ENCODE results near the gene ORAI2. TPM values are rescaled to one million over a fixed set of nuclear protein-coding genes. Genes with fewer than 3 reads are reported as not detected.
"Not testable (repeated sequence)": the region's sequence is repeated elsewhere in the genome, so short reads cannot be mapped to it uniquely, and the experiment has no call there.

The ORAI2 gene
- total and polyA plus RNA-seq, 2 of the 13 experiments (the other 11 are each of a cell fraction or from before 2014, with no cell fraction given) = 3.0 to 6.0 TPM

GRCh38 chr7:102404862-102405188 is 28.6 kb upstream of the ORAI2 start:
- BruUV-seq (replicated peaks); H3K9ac ChIP-seq (ENCODE audit: insufficient read depth, low read depth, low read length); H4K20me1 ChIP-seq (ENCODE audit: insufficient read depth, low read length); H3K27ac ChIP-seq (ENCODE audit: extremely low read length, insufficient read depth, low read length); H3K27me3 ChIP-seq (ENCODE audit: control insufficient read depth in 1 of 2, insufficient read depth in 2 of 2, low read length in 2 of 2); in situ Hi-C loops (cut with HindIII; ENCODE audit: extremely low pct_ligation_motif_present, low pct_unique_long_range_greater_than_20kb); ATAC-seq; H3K4me3 ChIP-seq (replicated peaks in 1 of 3; ENCODE audit: insufficient read depth in 1 of 3, low read depth in 2 of 3, low read length in 3 of 3); H3K79me2 ChIP-seq (ENCODE audit: insufficient read depth, low read length); H3K9me3 ChIP-seq (ENCODE audit: low read length); DNase-seq (ENCODE audit: low spot score); H3K4me2 ChIP-seq (ENCODE audit: low read depth, low read length); POLR2A ChIA-PET; FAIRE-seq; H2AFZ ChIP-seq (ENCODE audit: low read length): not testable (repeated sequence)
- Histone ChIP-seq H3K4me1 (ENCODE audit: insufficient read depth, low read length) (peaks cover 14% of the 10 kb centered on the region; the same call in 1 of the 2 replicates), H3K36me3 (replicated peaks in 1 of 2; ENCODE audit: control insufficient read depth in 1 of 2, insufficient read depth in 2 of 2, low read length in 2 of 2) (peaks cover 29 to 78% of the 10 kb centered on the region in 2 experiments)
- CTCF ChIA-PET (ENCODE audit: low intra/inter-chr PET ratio, low total read pairs) = interaction anchor here (1.1 kb wide), 1 partner anchor 45 kb away, joined by 4 read pairs; no protein-coding TSS in a partner anchor
- intact Hi-C loops (cut with micrococcal nuclease; ENCODE audit: unreplicated experiment) = loop anchor here (1.0 kb wide), 1 partner anchor 46 kb away; no protein-coding TSS in a partner anchor
- WGBS (ENCODE audit: low lambda C conversion rate) = 98% methylated on average over 5 of the region's 5 CpGs

- ATAC-seq (no peak), FAIRE-seq (no peak), DNase-seq (ENCODE audit: low spot score) (no peak)
- Histone ChIP-seq H3K9ac (ENCODE audit: insufficient read depth, low read depth, low read length) (no peak overlapping the region), H3K79me2 (ENCODE audit: insufficient read depth, low read length) (no peaks in the 10 kb centered on the region), H2AFZ (ENCODE audit: low read length) (no peak overlapping the region), H3K27ac (ENCODE audit: extremely low read length, insufficient read depth, low read length) (no peak overlapping the region), H3K4me2 (ENCODE audit: low read depth, low read length) (no peak overlapping the region), H3K9me3 (ENCODE audit: low read length) (no peaks in the 10 kb centered on the region), H3K36me3 (replicated peaks in 1 of 2; ENCODE audit: control insufficient read depth in 1 of 2, insufficient read depth in 2 of 2, low read length in 2 of 2) (peaks cover 31 to 82% of the 10 kb centered on the region in 2 experiments), H3K4me3 (replicated peaks in 1 of 3; ENCODE audit: insufficient read depth in 1 of 3, low read depth in 2 of 3, low read length in 3 of 3) (no peak overlapping the region), H4K20me1 (ENCODE audit: insufficient read depth, low read length) (peaks cover 16% of the 10 kb centered on the region; the same call in 1 of the 2 replicates), H3K27me3 (ENCODE audit: control insufficient read depth in 1 of 2, insufficient read depth in 2 of 2, low read length in 2 of 2) (no peaks in the 10 kb centered on the region), H3K4me1 (ENCODE audit: insufficient read depth, low read length) (peaks cover 14% of the 10 kb centered on the region; the same call in 1 of the 2 replicates)
- ChIA-PET CTCF (ENCODE audit: low intra/inter-chr PET ratio, low total read pairs) (no interaction called here), POLR2A (no interaction called here)
- intact Hi-C loops (cut with micrococcal nuclease; ENCODE audit: unreplicated experiment) (no loop called here), in situ Hi-C loops (cut with HindIII; ENCODE audit: extremely low pct_ligation_motif_present, low pct_unique_long_range_greater_than_20kb) (no loop called here)
- WGBS (ENCODE audit: low lambda C conversion rate) = 99% methylated on average over 6 of the region's 6 CpGs
- TF ChIP-seq, protein P1, sequence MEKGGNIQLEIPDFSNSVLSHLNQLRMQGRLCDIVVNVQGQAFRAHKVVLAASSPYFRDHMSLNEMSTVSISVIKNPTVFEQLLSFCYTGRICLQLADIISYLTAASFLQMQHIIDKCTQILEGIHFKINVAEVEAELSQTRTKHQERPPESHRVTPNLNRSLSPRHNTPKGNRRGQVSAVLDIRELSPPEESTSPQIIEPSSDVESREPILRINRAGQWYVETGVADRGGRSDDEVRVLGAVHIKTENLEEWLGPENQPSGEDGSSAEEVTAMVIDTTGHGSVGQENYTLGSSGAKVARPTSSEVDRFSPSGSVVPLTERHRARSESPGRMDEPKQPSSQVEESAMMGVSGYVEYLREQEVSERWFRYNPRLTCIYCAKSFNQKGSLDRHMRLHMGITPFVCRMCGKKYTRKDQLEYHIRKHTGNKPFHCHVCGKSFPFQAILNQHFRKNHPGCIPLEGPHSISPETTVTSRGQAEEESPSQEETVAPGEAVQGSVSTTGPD (CRISPR knock-in tag; IDR thresholded peaks at IDR 0.05) = no peak
- no peak for TF ChIP-seq THAP11 (CRISPR knock-in tag; IDR thresholded peaks at IDR 0.05)
- no TSS peak for BruUV-seq (replicated peaks)
Observed at GRCh38 chr7:102407910-102408309, 25.5 kb upstream of the ORAI2 start.

GRCh38 chr7:102408530-102408929 is 24.8 kb upstream of the ORAI2 start:
- H3K4me1 ChIP-seq (ENCODE audit: insufficient read depth, low read length); H3K79me2 ChIP-seq (ENCODE audit: insufficient read depth, low read length); FAIRE-seq; H3K4me3 ChIP-seq (replicated peaks in 1 of 3; ENCODE audit: insufficient read depth in 1 of 3, low read depth in 2 of 3, low read length in 3 of 3); POLR2A ChIA-PET; H3K9me3 ChIP-seq (ENCODE audit: low read length); H3K27ac ChIP-seq (ENCODE audit: extremely low read length, insufficient read depth, low read length); in situ Hi-C loops (cut with HindIII; ENCODE audit: extremely low pct_ligation_motif_present, low pct_unique_long_range_greater_than_20kb); H3K27me3 ChIP-seq (ENCODE audit: control insufficient read depth in 1 of 2, insufficient read depth in 2 of 2, low read length in 2 of 2); H3K4me2 ChIP-seq (ENCODE audit: low read depth, low read length); H2AFZ ChIP-seq (ENCODE audit: low read length); BruUV-seq (replicated peaks); DNase-seq (ENCODE audit: low spot score); H3K9ac ChIP-seq (ENCODE audit: insufficient read depth, low read depth, low read length); ATAC-seq; CTCF ChIA-PET (ENCODE audit: low intra/inter-chr PET ratio, low total read pairs); intact Hi-C loops (cut with micrococcal nuclease; ENCODE audit: unreplicated experiment): not testable (repeated sequence)
- 98% methylated on average over 6 of the region's 6 CpGs for WGBS (ENCODE audit: low lambda C conversion rate)
- Histone ChIP-seq H4K20me1 (ENCODE audit: insufficient read depth, low read length) (peaks cover 16% of the 10 kb centered on the region; the same call in 1 of the 2 replicates), H3K36me3 (replicated peaks in 1 of 2; ENCODE audit: control insufficient read depth in 1 of 2, insufficient read depth in 2 of 2, low read length in 2 of 2) (peaks cover 33 to 83% of the 10 kb centered on the region in 2 experiments)

All from HepG2 (cell line).